Erythroblast (primary cell): ENCODE data around the gene GNRH2.
"Not testable (repeated sequence)": the region's sequence is repeated elsewhere in the genome, so short reads cannot be mapped to it uniquely, and the experiment has no call there.

Experiments
- DNase-seq, 2 experiments: peaks; one replicate each; lab custom pipeline; 2025; lab: John Stamatoyannopoulos, UW
- GATA1 ChIP-seq: IDR thresholded peaks from 2 replicates; pipeline ENCODE4 v1.6.1; 2011; ENCODE audit warnings: low read depth, mild to moderate bottlenecking, control low read depth, low read length, moderate library complexity
- POLR2A ChIP-seq: IDR thresholded peaks from 2 replicates; pipeline ENCODE4 v1.6.1; 2011; ENCODE audit warnings: mild to moderate bottlenecking, low read length

The GNRH2 gene

DNA sequence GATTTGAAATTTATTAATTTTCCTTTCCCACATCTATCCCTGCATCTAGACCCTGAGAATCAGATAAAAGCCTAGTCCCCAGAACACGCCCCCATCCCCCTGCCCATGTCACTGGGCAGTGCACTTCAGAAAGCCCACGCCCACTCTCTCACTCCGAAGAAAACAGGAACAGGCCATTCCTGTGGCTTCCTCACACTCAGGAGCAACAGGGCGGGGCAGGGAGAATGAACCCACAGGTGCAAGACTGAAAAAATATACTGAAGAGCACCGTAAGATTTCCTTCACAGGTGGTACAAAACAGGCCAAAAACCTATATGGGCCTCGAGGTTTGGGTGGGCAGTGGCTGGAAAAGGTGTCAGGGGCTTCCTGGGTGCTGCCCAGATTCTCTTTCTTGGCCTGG is 31.4 kb downstream of the GNRH2 start:
- TF ChIP-seq GATA1 = no peak
- no peak for TF ChIP-seq POLR2A
- no peak for DNase-seq

DNA sequence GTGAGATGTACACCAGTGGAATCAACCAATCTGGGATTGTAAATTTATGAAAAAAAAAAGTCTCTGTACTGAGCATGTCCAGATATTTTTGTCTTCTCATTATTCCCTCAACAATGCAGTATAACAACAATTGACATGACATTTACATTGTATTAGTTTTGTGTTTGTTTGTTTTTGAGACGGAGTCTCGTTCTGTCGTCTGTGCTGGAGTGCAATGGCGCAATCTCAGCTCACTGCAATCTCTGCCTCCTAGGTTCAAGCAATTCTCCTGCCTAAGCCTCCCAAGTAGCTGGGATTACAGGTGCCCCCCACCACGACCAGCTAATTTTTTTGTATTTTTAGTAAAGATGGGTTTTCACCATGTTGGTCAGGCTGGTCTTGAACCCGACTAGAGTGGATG is 31.9 kb downstream of the GNRH2 start:
- DNase-seq = not testable (repeated sequence)

DNA sequence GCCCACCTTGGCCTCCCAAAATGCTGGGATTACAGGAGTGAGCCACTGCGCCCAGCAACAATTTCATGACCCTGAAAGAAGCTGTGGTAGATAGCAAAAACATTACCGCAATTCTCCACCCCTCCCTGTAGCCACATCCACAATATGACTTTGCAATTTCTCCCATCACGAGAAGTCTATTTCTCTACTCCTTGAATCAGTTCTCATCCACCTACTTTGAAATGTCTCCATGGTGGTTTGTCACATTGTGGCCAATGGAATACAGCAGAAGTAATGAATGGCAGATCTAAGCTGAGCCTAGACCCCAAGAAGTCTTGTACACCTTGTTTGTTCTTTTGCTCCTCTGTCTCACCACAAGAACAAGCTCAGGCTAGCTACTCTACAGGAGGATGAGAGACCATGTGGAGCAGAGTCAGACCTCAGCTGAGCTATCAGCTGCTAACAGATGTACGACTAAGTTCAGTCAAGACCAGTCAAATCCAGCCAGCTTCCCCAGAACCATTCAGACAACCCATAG is 34.3 kb downstream of the GNRH2 start:
- DNase-seq = peak; percentile 38 to 45
- TF ChIP-seq POLR2A (no peak), GATA1 (no peak)

DNA sequence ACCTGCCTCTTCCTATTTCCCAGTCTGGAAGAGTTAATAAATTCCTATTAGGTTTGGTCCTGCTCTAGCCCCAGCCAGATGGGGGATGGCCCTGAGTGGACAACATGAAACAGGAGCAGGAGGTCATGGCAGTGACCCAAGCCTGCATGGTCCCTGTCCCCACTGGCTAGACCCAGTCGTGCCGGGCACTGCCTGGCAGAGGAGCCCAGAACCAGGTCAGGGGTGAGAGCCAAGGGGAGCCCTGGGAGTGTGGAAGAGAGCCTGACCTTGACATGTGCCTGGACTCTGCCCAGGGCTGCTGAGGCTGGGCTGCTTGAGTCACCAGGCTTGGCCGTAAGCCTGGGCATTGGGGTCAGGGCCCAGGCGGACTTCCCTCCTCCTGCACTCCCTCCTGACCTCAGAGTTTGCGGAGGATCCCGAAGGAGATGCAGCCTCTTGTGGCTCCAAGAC is 37.5 kb downstream of the GNRH2 start:
- TF ChIP-seq GATA1 (no peak), POLR2A (no peak)

DNA sequence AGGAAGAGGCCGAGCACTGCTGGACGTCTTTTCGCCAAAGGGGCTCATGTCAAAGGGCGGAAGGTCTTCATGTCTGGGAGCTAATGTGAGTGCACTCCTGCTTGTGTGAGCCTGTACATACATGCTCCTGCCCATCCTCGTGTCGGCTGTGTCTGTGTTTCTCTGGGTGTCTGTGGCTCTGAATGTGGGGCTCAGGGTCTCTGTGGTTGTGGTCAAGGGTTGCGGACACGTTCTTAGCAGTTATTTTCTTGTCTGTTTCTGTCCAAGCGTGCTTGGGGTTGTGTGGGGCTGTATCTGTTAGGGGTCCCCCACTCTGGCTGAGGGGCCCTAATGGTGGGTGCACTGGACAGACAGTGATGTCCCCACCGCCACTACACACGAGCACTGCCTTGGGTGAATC is 38.2 kb downstream of the GNRH2 start:
- TF ChIP-seq GATA1 (no peak), POLR2A (no peak)
- no peak for DNase-seq

More for the DNA sequence above, 37.5 kb downstream of the GNRH2 start:
- no peak for DNase-seq

DNA sequence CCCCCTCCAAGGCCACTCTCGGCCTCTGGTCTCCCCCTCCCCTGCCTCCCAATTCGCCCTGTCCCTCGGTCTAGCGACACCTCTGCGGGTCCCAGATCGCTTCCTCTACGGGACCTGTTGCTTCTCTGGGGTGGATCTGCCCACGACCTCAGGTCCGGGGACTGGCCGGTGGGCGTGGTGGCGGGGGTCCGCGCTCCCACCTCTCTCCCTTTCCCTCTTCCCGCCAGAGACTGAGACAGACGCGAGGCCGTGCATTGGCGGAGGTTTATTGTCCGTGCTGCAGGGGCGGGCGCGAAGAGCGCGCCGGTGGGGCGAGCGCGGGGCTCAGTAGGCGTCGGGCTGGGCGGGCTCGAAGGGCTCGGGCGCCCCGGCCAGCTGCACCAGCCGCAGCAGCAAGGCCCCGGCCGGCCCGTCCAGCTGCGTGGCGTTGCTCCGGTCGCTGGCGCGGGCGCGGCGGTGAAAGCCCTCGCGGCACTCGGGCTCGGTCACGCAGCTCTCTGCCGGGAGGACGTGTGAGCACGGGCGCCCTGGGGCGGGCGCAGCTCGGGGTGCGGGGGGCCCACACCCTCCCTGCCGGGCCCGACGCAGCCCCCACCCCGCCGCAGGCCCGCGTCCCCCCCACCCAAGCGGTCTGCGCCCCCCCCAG is 39.0 kb downstream of the GNRH2 start:
- TF ChIP-seq GATA1 = no peak
- TF ChIP-seq POLR2A = no peak
- DNase-seq = no peak

DNA sequence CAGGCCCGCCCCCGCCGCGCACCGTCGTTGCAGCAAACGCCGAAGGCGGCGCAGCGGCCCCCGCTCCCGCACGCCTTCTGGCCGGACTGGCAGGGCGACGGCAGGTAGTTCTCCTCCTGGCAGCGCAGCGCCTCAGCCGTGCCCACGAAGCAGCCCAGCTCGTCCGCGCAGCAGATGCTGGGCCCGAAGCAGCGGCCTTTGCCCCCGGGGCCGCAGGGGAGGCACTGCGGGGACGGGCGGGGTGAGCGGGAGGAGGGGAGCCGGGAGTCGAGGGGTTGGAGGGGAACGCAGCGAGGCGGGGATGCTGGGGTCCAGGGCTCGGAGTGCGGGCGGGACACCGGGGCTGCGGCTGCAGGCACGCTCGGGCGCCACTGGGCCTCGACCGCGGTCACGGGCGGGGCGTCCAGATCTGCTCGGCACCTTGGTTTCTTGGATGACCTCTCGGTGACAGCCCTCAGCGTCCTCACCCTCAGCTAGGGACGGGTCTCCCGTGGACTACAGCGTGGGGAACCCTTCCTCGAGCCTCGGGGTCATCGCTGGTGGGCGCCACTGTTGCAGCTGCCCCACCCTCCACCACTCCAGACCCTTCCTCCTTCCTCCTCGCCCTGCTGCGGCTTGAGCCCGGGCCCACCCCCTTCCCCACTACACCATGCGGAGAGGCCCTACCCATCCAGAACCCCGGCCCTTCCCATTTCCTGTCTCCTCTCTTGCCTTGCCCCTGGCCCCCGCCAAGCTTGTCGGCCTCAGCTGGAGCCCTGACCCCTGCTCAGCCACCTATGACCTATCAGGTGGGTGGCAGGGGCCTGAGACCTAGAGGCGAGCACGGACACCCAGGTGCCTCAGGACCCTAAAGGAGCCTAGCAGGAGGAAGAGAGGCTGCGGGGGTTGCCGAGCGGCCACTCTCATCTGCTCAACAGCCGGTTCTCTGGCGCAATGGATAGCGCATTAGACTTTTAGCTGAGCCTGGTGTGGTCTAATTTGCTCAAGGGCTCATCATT is 39.8 kb downstream of the GNRH2 start:
- no peak for TF ChIP-seq GATA1
- TF ChIP-seq POLR2A = no peak
- DNase-seq = no peak

DNA sequence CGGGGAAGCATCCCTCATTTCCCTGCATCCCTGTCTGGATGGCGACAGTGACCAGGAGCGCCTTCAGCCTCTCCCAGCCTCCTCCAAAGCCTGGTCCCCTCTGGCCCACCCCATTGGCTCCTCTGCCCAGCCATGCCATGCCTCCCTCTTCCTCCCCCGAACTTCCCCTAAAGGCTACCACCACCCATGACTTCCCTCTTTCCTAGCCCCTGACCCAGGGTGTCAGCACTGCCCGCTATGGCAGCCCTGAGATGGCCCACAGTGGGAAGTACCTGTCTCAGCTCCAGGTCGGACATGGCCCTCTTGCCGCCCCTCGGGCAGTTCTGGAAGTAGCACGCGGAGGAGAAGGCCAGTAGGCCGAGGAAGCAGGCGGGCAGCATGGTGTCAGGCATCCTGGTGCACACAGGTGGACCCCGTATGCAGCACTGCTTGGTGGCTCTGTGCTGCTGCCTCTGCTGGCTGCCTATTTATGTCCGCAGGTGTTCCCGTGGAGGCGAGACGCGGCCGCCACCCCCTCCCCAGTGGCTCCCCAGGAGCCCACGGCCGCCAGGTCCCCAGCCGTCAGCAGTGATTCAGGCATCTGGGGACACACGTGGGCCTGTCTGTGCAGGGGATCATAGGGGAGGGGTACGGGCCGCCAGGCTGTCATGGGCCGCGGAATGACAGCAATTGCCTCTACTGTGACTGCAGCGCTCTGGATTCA is 41.0 kb downstream of the GNRH2 start, which contains the start of gene AVP:
Gene AVP, minus strand, starts transcription at position 442 of the 703 bp plus-strand sequence. Its CDS starts 50 bp downstream, at position 392.
- TF ChIP-seq GATA1 (no peak), POLR2A (no peak)
- DNase-seq = no peak

DNA sequence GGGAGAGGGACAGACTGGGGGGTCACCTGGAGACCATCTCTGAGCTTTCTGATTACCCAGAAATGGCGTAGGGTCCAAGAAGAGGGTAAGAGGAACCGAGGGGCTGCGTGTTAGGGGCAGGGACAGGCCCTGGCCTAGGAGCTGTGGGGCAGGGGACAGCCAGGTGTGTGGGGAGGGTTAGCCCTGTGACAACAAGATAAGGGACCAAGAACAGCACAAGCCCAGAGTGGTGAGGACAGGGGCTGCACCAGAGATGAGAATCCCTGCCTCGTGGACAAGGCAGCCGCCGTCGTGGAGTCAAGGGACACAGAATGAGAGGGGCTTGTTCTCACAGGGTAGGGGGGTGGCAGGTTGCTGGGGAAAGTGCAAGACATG is 41.6 kb downstream of the GNRH2 start:
- no peak for TF ChIP-seq POLR2A
- no peak for TF ChIP-seq GATA1

DNA sequence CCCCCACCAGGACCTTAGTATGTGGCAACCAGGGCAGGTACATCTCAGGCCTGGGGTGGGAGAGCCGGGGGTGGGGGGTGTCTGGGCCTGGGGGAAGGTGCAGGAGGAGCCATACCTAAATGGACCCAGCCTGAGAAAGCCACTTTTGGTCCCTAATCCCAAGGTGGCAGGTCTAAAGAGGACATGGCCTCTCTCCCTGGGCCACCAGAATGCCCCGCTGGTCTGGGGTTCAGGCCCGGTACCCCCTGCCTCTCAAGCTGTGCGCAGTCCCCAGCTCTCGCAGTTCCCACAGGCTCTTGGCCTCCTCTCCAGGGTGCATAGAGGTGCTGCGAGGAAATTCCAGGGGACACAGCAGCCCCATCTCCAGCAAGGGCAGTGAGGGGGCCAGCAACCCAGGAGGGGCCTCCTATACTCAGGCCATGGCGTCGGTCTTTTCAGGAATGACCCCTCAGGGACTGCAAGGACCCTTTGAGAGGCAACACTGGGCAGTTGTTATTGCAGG is 42.2 kb downstream of the GNRH2 start:
- no peak for DNase-seq
- TF ChIP-seq GATA1 (no peak), POLR2A (no peak)

More for the DNA sequence above, 41.6 kb downstream of the GNRH2 start:
- DNase-seq = no peak

DNA sequence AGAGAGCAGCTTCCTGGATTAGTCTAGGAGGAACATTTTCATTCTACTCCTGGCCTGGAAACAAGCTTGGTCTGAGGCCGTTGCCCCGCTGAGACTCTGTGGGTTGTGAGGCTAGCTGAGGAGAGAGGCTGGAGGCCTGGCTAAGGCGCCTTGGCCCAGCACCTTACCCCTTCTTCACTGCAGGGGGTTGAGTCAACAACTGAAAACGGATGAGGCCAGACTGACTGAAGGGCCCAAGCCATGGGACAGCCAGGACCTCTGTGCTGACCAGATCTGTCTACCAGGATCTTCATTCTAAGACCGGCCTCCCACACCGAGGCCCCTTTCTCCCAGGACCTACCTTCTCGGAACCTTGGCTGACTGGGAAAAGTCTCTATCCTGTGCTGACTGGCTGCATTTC is 44.6 kb downstream of the GNRH2 start:
- no peak for DNase-seq
- TF ChIP-seq POLR2A = no peak
- TF ChIP-seq GATA1 = no peak

DNA sequence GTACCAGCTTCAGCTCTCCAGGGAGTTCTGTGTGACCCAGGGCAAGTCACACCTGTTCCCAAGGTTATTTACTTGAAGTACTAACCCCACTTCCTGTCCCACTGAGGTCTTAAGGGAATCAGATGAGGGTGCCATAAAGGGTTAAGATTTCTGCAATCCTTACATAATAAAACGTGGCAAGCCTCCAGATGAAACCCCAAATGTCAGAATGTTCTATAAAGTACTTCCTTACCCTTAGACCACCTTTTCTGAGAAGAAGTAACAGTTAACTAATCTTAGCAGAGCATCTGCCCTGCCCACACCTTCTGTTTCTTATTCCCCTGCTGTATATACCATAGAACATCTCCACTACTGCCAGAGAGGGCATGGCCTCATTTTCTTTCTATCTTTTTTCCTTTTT is 47.1 kb downstream of the GNRH2 start:
- TF ChIP-seq POLR2A = no peak
- TF ChIP-seq GATA1 = no peak
- no peak for DNase-seq

DNA sequence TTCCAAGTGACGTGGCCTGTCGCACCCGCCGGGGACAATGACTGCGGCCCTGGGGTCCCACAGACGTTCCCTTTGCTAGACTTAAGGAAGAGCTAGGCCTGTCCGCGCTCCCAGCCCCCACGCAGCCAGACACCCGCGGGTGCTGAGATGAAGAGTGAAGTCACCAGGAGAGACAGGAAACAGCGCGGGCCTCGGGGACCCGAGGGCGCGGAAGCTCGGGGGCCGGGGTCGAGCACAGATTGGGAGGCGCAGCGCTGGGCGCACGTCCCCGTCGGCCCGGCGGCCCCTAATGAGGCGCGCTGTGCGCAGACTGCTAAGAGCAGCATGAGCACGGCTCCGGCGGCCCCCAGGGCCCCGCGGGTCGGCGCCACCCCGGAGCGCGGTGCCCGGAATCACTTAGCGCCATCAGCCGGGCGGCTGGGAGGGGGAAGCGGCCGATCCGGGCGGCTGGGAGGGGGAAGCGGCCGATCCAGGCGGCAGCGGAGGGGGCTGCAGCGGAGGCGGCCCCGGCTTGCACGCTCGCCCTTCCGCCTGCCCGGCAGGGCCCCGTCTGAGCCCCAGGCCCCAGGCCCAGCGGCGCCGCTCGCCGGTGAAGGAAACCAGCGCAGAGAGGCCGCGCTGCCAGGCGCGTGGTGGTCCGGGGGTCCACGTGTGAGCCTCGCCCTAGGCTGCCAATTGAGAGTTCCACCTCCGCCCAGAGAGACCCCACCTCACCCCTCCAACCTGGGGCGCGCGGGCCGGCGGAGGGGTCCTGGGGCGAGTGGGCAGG is 49.4 kb downstream of the GNRH2 start:
- peak in 1 of 2 experiments; percentile 21 for DNase-seq

More for the DNA sequence above, 49.4 kb downstream of the GNRH2 start:
- TF ChIP-seq POLR2A (no peak), GATA1 (no peak)
